PC-9 (cell line): Measurements from ENCODE around the gene PIK3R5. TPM values are rescaled to one million over a fixed set of nuclear protein-coding genes. Genes with fewer than 3 reads are reported as not detected.

Experiments used
- BruUV-seq: library from RNA; stranded (reverse); fragments of 400-500 nt; replicated peaks from 2 replicates; lab custom pipeline; 2021; lab: Mats Ljungman, UMichigan
- CTCF ChIA-PET: fragments of 300-600 bp; sonication (Branson Sonifier 250); formaldehyde crosslinking; loops from one replicate; lab custom pipeline; 2022; ENCODE audit warnings: antibody characterized with exemption; lab: Charles Lee
- POLR2A ChIA-PET: fragments of 300-600 bp; sonication (Branson Sonifier 250); formaldehyde crosslinking; loops from one replicate; lab custom pipeline; 2022; ENCODE audit warnings: antibody characterized with exemption; ENCODE audit not compliant: unreplicated experiment; lab: Charles Lee
- DNase-seq, 2 experiments: peaks; one replicate each; pipeline versions ENCODE4 v3.0.0 to v3.0.0-alpha.2; 2015 to 2022; ENCODE audit warnings: mixed read lengths in 1 of 2
- H2AFZ ChIP-seq: fragments of 200-600 bp; sonication (generic); 2 replicates; pipeline ENCODE4 v1.8.1; 2017; ENCODE audit warnings: antibody characterized with exemption
- H3F3A ChIP-seq: fragments of 200-600 bp; sonication (generic); 2 replicates; pipeline ENCODE4 v1.8.1; 2017; ENCODE audit warnings: antibody characterized with exemption, mild to moderate bottlenecking, low read depth; ENCODE audit not compliant: insufficient read depth
- H3K27ac ChIP-seq: fragments of 200-600 bp; sonication (generic); 2 replicates; pipeline ENCODE4 v1.6.1; 2016; ENCODE audit warnings: mixed run types
- H3K27me3 ChIP-seq: fragments of 200-600 bp; sonication (generic); 2 replicates; pipeline ENCODE4 v1.6.1; 2016; ENCODE audit warnings: low read depth, mixed run types; ENCODE audit not compliant: insufficient read depth
- H3K36me3 ChIP-seq: fragments of 200-600 bp; sonication (generic); 2 replicates; pipeline ENCODE4 v1.6.1; 2016; ENCODE audit warnings: low read depth, mixed run types
- H3K4me1 ChIP-seq: fragments of 200-600 bp; sonication (generic); replicated peaks from 2 replicates; pipeline ENCODE4 v1.6.1; 2016; ENCODE audit warnings: mixed run types; ENCODE audit not compliant: insufficient read depth
- H3K4me2 ChIP-seq: fragments of 200-600 bp; sonication (generic); 2 replicates; pipeline ENCODE4 v1.6.1; 2017; ENCODE audit warnings: mixed run types
- H3K4me3 ChIP-seq: fragments of 200-600 bp; sonication (generic); 2 replicates; pipeline ENCODE4 v1.6.1; 2016; ENCODE audit warnings: mixed run types
- H3K79me2 ChIP-seq: fragments of 200-600 bp; sonication (generic); 2 replicates; pipeline ENCODE4 v1.6.1; 2017; ENCODE audit warnings: low read depth, mixed run types
- H3K9me2 ChIP-seq: fragments of 200-600 bp; sonication (generic); 2 replicates; pipeline ENCODE4 v1.8.1; 2017; ENCODE audit warnings: mild to moderate bottlenecking; ENCODE audit not compliant: insufficient read depth
- H3K9me3 ChIP-seq: fragments of 200-600 bp; sonication (generic); 2 replicates; pipeline ENCODE4 v1.8.1; 2016; ENCODE audit warnings: low read depth; ENCODE audit not compliant: insufficient read depth
- H4K20me1 ChIP-seq: fragments of 200-600 bp; sonication (generic); 2 replicates; pipeline ENCODE4 v1.8.1; 2017; ENCODE audit not compliant: insufficient read depth
- CTCF ChIP-seq: fragments of 200-600 bp; sonication (generic); conservative IDR thresholded peaks from 2 replicates; pipeline ENCODE4 v1.6.1; 2017; ENCODE audit warnings: mixed run types, antibody characterized with exemption, mild to moderate bottlenecking, moderate library complexity
- EZH2 ChIP-seq: fragments of 200-600 bp; sonication (generic); IDR thresholded peaks from 2 replicates; pipeline ENCODE4 v1.8.0; 2017; ENCODE audit warnings: antibody characterized with exemption, low read depth
- intact Hi-C: fragments of 100-400 bp; cut with micrococcal nuclease; formaldehyde crosslinking; loops from one replicate; pipeline ENCODE4 v1.10.0; 2022; ENCODE audit not compliant: unreplicated experiment
- total RNA-seq: library from RNA; stranded (reverse); gene quantifications from 2 replicates; pipeline ENCODE4 v1.2.3, GENCODE V29; 2021

Gene PIK3R5
- total RNA-seq, 1 experiment from 2014 or later: not detected

DNA sequence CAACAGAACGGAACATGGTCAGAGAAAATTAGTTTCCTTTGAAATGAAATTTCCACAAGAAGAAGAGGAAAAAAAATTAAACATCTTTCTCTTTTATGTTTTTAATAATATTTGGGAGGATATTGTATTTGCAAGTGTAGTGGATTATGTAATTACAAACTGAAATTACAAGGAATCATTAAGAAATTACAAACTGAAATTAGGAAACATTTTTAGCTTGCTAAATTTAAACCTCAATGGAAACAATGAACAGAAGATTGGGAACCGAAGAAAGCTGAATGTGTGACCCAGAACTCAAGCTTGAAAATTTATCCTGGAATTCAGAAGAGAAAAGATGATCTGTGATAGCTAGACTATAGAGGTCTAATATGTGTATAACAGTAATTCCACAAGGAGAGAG is 4.4 kb upstream of the PIK3R5 start:
- DNase-seq: no peak

GRCh38 chr17:8968503-8968902 is 3.0 kb upstream of the PIK3R5 start:
- peaks cover 7% of the 10 kb centered on the region; the same call in 1 of the 2 replicates for H3K27me3 ChIP-seq
- H3K9me2 ChIP-seq: no peaks in the 10 kb centered on the region
- no peaks in the 10 kb centered on the region for H3K9me3 ChIP-seq
- H3K36me3 ChIP-seq: no peaks in the 10 kb centered on the region
- H3K4me1 ChIP-seq: no peaks in the 10 kb centered on the region
- H2AFZ ChIP-seq: no peak overlapping the region
- H3K79me2 ChIP-seq: no peaks in the 10 kb centered on the region
- CTCF ChIA-PET: no interaction called here
- no TSS peak for BruUV-seq
- no peak overlapping the region for H3K4me3 ChIP-seq
- H3K4me2 ChIP-seq: no peak overlapping the region
- intact Hi-C loops: no loop called here
- POLR2A ChIA-PET: no interaction called here
- TF ChIP-seq EZH2 (no peak), CTCF (no peak)
- H3F3A ChIP-seq: no peaks in the 10 kb centered on the region
- H4K20me1 ChIP-seq: no peaks in the 10 kb centered on the region
- H3K27ac ChIP-seq: no peak overlapping the region
- no peak for DNase-seq

More for the DNA sequence above, 4.4 kb upstream of the PIK3R5 start:
- H3K27me3 ChIP-seq: peaks cover 7% of the 10 kb centered on the region; the same call in 1 of the 2 replicates
- POLR2A ChIA-PET: no interaction called here
- intact Hi-C loops: no loop called here
- TF ChIP-seq EZH2: no peak
- TF ChIP-seq CTCF: no peak
- no peaks in the 10 kb centered on the region for H4K20me1 ChIP-seq
- no peak overlapping the region for H3K27ac ChIP-seq
- H3K4me1 ChIP-seq: no peaks in the 10 kb centered on the region
- H3F3A ChIP-seq: no peaks in the 10 kb centered on the region
- no peaks in the 10 kb centered on the region for H3K79me2 ChIP-seq
- no peak overlapping the region for H3K4me3 ChIP-seq
- H3K4me2 ChIP-seq: no peak overlapping the region
- H3K9me3 ChIP-seq: no peaks in the 10 kb centered on the region
- CTCF ChIA-PET: interaction anchor here (0.7 kb wide), 1 partner anchor 29 kb away, joined by 4 read pairs; no protein-coding TSS in a partner anchor
- BruUV-seq: no TSS peak
- no peak overlapping the region for H2AFZ ChIP-seq
- no peaks in the 10 kb centered on the region for H3K9me2 ChIP-seq
- no peaks in the 10 kb centered on the region for H3K36me3 ChIP-seq

DNA sequence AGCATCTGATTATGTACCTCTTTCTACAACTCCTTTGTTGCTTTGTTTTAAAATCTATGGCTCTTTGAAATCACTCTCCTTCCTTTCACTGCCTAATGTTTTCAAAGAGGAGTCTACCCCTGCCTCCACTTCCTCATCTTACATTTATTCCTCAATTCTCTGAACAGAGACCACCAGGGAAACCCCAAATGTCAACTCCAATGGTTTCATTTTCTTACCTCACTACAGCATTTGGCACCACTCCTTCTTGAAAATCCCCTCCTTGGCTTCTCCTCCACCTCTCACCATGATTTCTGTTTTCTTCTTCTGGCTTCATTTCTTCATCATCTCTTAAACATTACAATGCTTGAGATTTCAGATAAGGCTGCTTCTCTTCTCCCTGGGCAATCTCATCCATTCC is 2.4 kb upstream of the PIK3R5 start:
- BruUV-seq: no TSS peak
- CTCF ChIA-PET: no interaction called here
- Histone ChIP-seq H3K4me1 (no peaks in the 10 kb centered on the region), H3K4me3 (no peak overlapping the region), H3F3A (no peaks in the 10 kb centered on the region), H3K4me2 (no peak overlapping the region), H3K9me2 (no peaks in the 10 kb centered on the region), H3K36me3 (no peaks in the 10 kb centered on the region), H3K79me2 (no peaks in the 10 kb centered on the region), H3K9me3 (no peaks in the 10 kb centered on the region), H4K20me1 (no peaks in the 10 kb centered on the region), H3K27ac (no peak overlapping the region), H3K27me3 (peaks cover 9% of the 10 kb centered on the region; the same call in 1 of the 2 replicates), H2AFZ (no peak overlapping the region)
- POLR2A ChIA-PET: no interaction called here
- DNase-seq: no peak
- TF ChIP-seq CTCF (no peak), EZH2 (no peak)
- intact Hi-C loops: no loop called here
